Activated naive CD4-positive, alpha-beta T cell treated with anti-CD3 and anti-CD28 coated beads, Interleukin-2, amount 50 U/mL, for 72 hours (primary cell): Measurements from ENCODE around the gene HSPA4L. TPM values are rescaled to one million over a fixed set of nuclear protein-coding genes. Genes with fewer than 3 reads are reported as not detected.

Source experiments
- ATAC-seq, 2 donors: fragments of 150-1000 bp; cut with Tn5 transposase; 2 replicates each; pipeline ENCODE4 v1.10.0; 2021; ENCODE audit warnings: mild to moderate bottlenecking in 2 of 2, moderate library complexity in 2 of 2
- DNase-seq, 2 donors: peaks; one replicate each; pipeline ENCODE4 v3.0.0; 2021 to 2022; ENCODE audit warnings: low spot score in 2 of 2
- H3K27ac Mint-ChIP-seq, 2 donors: one replicate each; pipeline ENCODE4 v1.8.0; 2022; ENCODE audit warnings: mild to moderate bottlenecking in 2 of 2, mixed read lengths in 2 of 2
- H3K36me3 Mint-ChIP-seq, 2 donors: one replicate each; pipeline ENCODE4 v1.8.0; 2022; ENCODE audit warnings: mixed read lengths in 2 of 2
- H3K9me3 Mint-ChIP-seq, 2 donors: one replicate each; pipeline ENCODE4 v1.8.0; 2022; ENCODE audit warnings: mixed read lengths in 2 of 2
- total RNA-seq, 2 donors: library from RNA; stranded (reverse); gene quantifications; one replicate each; pipeline ENCODE4 v1.2.3, GENCODE V29; 2022

Gene HSPA4L
- total RNA-seq, 2 donors from 2014 or later, result 1.2 to 3.2 TPM

- Mint-ChIP-seq H3K9me3 (peaks cover 17 to 28% of the 10 kb centered on the region in 2 donors), H3K36me3 (peaks cover 35 to 64% of the 10 kb centered on the region in 2 donors), H3K27ac (no peak overlapping the region)
- ATAC-seq (no peak), DNase-seq (no peak)
These were observed 62.5 kb downstream of the HSPA4L start for GRCh38 chr4:127844601-127845116.

GRCh38 chr4:127846061-127846460 is 63.9 kb downstream of the HSPA4L start:
- no peak for ATAC-seq
- Mint-ChIP-seq H3K27ac (no peak overlapping the region), H3K36me3 (peaks cover 49 to 78% of the 10 kb centered on the region in 2 donors), H3K9me3 (peaks cover 27 to 38% of the 10 kb centered on the region in 2 donors)
- no peak for DNase-seq

- DNase-seq (no peak), ATAC-seq (no peak)
- Mint-ChIP-seq H3K36me3 (peaks cover 49 to 85% of the 10 kb centered on the region in 2 donors), H3K27ac (no peak overlapping the region), H3K9me3 (peaks cover 30 to 38% of the 10 kb centered on the region in 2 donors)
These were observed 64.6 kb downstream of the HSPA4L start for GRCh38 chr4:127846765-127847164.

- DNase-seq, result no peak
- no peak for ATAC-seq
- Mint-ChIP-seq H3K9me3 (peaks cover 39 to 48% of the 10 kb centered on the region in 2 donors), H3K36me3 (peaks cover 49 to 86% of the 10 kb centered on the region in 2 donors), H3K27ac (no peak overlapping the region)
These were observed 67.5 kb downstream of the HSPA4L start for GRCh38 chr4:127849505-127850234.

GRCh38 chr4:127852661-127853060 is 70.5 kb downstream of the HSPA4L start:
- peaks cover 31 to 45% of the 10 kb centered on the region in 2 donors for H3K9me3 Mint-ChIP-seq
- ATAC-seq, result no peak
- peaks cover 49 to 69% of the 10 kb centered on the region in 2 donors for H3K36me3 Mint-ChIP-seq
- H3K27ac Mint-ChIP-seq, result no peak overlapping the region
- no peak for DNase-seq

- no peak overlapping the region for H3K27ac Mint-ChIP-seq
- peaks cover 27 to 58% of the 10 kb centered on the region in 2 donors for H3K36me3 Mint-ChIP-seq
- peaks cover 30 to 41% of the 10 kb centered on the region in 2 donors for H3K9me3 Mint-ChIP-seq
- no peak for DNase-seq
- no peak for ATAC-seq
These were observed 74.2 kb downstream of the HSPA4L start for GRCh38 chr4:127856196-127856812.

- Mint-ChIP-seq H3K9me3 (peaks cover 28 to 42% of the 10 kb centered on the region in 2 donors), H3K36me3 (peaks cover 27 to 56% of the 10 kb centered on the region in 2 donors)
These were observed 74.8 kb downstream of the HSPA4L start for GRCh38 chr4:127856813-127857447.

GRCh38 chr4:127857641-127858040 is 75.5 kb downstream of the HSPA4L start:
- Mint-ChIP-seq H3K27ac (no peak overlapping the region), H3K9me3 (peaks cover 28 to 44% of the 10 kb centered on the region in 2 donors), H3K36me3 (peaks cover 32 to 59% of the 10 kb centered on the region in 2 donors)
- DNase-seq (no peak), ATAC-seq (no peak)

More at GRCh38 chr4:127856813-127857447, 74.8 kb downstream of the HSPA4L start:
- no peak overlapping the region for H3K27ac Mint-ChIP-seq
- DNase-seq (no peak), ATAC-seq (no peak)

- Mint-ChIP-seq H3K9me3 (no peaks in the 10 kb centered on the region), H3K36me3 (peaks cover 5 to 6% of the 10 kb centered on the region in 2 donors), H3K27ac (no peak overlapping the region)
- ATAC-seq (no peak), DNase-seq (no peak)
These were observed 86.1 kb downstream of the HSPA4L start for GRCh38 chr4:127868196-127868595.

GRCh38 chr4:127870281-127870680 is 88.2 kb downstream of the HSPA4L start:
- Mint-ChIP-seq H3K36me3 (peaks cover 0 to 6% of the 10 kb centered on the region in 2 donors), H3K27ac (no peak overlapping the region), H3K9me3 (no peaks in the 10 kb centered on the region)
- ATAC-seq (no peak), DNase-seq (no peak)

- H3K9me3 Mint-ChIP-seq, result no peaks in the 10 kb centered on the region
- H3K27ac Mint-ChIP-seq, result no peak overlapping the region
- DNase-seq (no peak), ATAC-seq (no peak)
- H3K36me3 Mint-ChIP-seq, result peaks cover 0 to 6% of the 10 kb centered on the region in 2 donors
These were observed 88.6 kb downstream of the HSPA4L start for GRCh38 chr4:127870688-127871087.

GRCh38 chr4:127875791-127876190 is 93.7 kb downstream of the HSPA4L start:
- peaks cover 5 to 10% of the 10 kb centered on the region in 2 donors for H3K36me3 Mint-ChIP-seq
- ATAC-seq, result no peak
- no peak overlapping the region for H3K27ac Mint-ChIP-seq
- no peak for DNase-seq
- H3K9me3 Mint-ChIP-seq, result no peaks in the 10 kb centered on the region

GRCh38 chr4:127880763-127881562 is 98.8 kb downstream of the HSPA4L start, which contains the start of gene PLK4:
Gene PLK4 (plus strand): TSS chr4:127880893. CDS start chr4:127881135, 242 bp downstream.
- Mint-ChIP-seq H3K9me3 (no peaks in the 10 kb centered on the region), H3K36me3 (peaks cover 23 to 30% of the 10 kb centered on the region in 2 donors), H3K27ac (peak within 1 kb of the TSS; percentile 96 to 99)
- ATAC-seq (peak; percentile 93 to 95), DNase-seq (peak; percentile 92 to 97)

- H3K36me3 Mint-ChIP-seq, result peaks cover 28 to 36% of the 10 kb centered on the region in 2 donors
- peak overlapping the region; percentile 96 to 99 for H3K27ac Mint-ChIP-seq
- no peaks in the 10 kb centered on the region for H3K9me3 Mint-ChIP-seq
- DNase-seq (no peak), ATAC-seq (peak in 1 of 2 donors; percentile 30)
These were observed 99.4 kb downstream of the HSPA4L start for GRCh38 chr4:127881563-127881864.

- no peak for DNase-seq
- Mint-ChIP-seq H3K36me3 (peaks cover 25 to 53% of the 10 kb centered on the region in 2 donors), H3K9me3 (no peaks in the 10 kb centered on the region), H3K27ac (no peak overlapping the region)
- no peak for ATAC-seq
These were observed 106.4 kb downstream of the HSPA4L start for GRCh38 chr4:127888559-127888958.

- peaks cover 31 to 57% of the 10 kb centered on the region in 2 donors for H3K36me3 Mint-ChIP-seq
- no peaks in the 10 kb centered on the region for H3K9me3 Mint-ChIP-seq
- DNase-seq, result no peak
- H3K27ac Mint-ChIP-seq, result no peak overlapping the region
- ATAC-seq, result no peak
These were observed 107.8 kb downstream of the HSPA4L start for GRCh38 chr4:127889903-127890302.
